Kidney capillary endothelial cell (primary cell): Measurements from ENCODE around the gene BCOR.

Experiments used
- DNase-seq: peaks from one replicate; pipeline ENCODE4 v3.0.0-alpha.2; 2018; ENCODE audit warnings: low spot score

BCOR gene

DNA sequence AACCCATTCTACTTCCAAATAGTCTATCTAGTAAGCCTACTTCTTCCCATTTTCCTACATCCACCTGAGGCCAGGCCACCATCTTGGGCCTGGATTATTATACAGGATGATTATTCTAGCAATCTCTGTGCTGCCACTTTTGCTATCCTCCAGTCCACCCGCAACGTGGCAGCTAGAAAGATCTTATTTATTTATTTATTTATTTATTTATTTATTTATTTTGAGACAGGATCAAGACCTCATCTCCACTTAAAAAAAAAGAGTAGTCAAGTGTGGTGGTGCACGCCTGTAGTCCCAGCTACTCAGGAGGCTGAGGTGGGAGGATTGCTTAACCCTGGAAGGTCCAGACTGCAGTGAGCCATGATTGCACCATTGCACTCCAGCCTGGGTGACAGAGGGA is 15.2 kb upstream of the BCOR start:
- no peak for DNase-seq

DNA sequence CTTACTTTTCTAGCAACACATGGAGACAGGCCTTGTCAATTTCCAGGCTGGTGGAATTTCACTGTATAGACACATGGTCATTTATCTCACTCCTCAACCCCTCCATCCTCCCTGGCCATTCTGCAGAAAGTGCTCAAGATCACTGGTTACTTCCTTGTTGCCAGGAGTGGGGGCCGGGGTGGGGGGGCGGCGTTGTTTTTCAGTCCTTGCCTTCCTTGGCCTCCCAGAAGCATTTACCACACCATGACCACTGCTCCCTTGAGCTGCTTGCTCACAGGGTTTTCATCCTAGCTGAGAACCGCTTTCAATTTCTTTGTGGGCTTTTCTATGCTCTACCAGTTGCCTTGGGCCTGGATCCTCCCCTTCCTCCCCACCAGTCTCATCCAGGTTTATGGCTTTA is 14.1 kb upstream of the BCOR start:
- DNase-seq: no peak

DNA sequence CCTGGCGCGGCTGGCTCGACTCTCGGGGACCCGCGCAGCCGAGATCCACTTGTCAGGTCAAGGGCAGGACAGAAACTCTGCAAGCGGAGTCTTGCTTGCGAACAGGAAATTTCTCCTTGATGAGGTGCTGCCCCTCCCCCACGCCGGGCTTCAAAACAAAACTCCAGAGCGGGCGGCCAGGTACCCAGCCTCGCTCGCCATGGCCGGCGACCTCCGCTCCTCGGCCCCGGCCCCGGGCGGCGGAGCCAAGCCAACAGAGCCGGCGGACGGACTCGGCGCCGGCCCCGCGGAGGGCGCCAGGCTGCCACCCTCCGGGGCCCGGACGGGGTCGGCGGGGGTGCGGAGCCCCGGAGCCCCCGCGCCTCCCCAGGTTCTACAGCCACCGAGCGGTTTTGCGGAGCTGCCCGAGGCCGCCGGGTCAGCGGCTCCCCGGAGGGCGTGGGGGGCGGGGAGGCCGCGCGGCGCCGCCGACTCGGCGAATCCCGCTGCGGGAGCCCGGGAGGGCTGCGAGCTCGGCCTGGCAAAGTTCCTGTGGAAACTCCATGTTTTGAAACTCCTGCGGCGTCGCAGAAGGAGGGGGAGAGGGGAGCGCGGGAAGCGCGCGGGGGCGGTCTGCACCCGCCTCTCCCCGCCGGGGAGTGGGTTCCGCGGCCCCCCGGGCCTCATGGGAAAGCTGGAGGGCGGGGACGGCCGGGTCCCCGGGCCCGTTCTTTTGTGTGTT is 11.7 kb upstream of the BCOR start:
- no peak for DNase-seq

DNA sequence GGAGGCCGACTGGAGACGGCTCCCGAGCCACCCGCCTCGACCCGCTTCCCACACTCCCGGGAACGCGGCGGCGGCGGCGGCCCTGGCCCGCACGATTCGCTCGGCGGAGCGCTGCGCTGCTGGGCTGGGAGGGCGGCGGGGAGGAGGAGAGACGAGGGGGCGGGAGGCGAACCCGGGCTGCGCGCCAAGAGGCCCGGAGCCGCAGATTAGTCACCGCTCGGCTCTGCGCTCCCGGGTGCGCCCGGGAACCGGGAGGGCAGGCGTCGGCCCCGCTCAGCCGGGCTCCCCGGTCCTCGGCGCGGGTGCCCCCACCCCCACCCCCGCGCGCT is 11.2 kb upstream of the BCOR start:
- no peak for DNase-seq

DNA sequence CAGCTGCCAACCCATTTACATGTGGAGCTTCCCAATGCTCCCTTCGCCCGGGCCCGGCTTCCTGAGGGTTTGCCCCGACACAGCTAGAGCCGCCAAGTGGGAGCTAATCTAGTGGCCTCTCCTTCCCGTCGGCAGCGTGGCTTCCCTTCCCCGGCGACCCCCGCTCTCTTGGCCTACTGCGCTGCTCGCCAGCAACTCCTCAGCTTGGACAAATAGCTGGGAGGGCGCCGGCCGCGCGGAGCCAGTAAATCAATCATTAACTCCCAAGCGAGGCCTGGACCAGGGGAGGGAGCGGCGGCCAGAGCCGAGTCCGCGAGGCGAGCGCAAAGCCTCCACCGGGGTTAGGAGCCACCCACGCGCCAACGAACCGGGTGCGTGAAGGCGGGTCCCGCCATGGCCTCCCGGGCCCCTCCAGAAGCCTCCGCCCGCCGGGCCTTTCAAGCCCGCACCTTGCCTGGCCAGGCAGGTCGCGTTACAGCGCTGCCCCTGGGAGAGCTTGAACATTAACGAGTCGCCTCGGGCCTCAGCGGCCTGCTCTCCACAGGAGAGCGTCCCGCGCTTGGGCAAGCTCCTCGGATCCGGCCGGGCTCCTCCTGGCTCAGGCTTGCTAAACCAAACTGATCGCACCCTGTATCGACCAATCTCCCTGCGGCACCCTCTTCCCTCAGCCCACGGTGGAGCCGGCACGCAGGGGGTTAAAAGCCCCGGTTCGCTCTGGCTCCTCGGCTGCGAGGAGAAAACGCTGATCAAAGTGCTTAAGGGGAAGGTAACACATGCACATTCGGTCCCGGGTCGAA is 10.6 kb upstream of the BCOR start:
- no peak for DNase-seq

DNA sequence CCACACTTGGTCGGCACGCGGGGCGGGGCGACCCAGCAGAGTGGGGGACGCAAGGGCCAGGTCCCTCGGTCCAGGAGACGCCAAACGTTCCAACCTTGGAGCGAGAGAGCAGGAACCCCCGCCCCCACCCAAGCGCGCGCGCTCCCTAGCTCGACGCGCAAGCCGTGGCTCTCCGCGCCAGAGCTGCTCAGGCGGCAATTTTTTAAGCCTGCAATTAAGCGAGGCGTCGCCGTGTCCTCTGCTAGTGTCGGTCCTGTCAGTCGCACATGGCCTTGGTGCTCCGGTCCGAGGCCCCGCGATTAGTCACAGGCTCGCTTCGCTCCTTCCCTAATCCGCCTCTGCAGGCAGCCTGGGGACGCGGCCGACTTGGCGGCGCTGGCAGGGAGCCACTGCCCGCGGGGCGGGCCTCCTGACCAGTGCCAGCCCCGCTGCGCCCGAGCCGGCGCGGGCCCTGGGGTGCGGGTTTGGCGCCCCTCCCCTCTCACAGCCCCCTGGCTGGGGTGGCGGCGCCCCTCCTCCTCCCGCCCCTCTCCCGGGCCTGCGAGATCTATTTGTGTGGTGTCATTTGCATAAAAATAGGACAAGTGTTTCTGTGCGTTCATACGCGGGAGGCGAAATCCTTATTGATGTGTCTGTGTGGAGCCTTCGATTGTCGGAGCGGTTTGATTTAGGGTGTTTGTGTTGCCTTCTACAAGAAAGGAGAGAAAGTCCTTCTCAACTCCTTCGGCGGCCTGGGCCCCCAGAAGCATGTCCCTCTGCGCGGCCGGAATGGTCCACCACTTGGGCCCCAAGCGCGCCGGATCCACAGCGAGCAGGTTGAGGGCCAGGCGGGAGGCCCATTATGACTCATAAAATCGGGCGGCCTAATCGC is 9.8 kb upstream of the BCOR start:
- DNase-seq: no peak

DNA sequence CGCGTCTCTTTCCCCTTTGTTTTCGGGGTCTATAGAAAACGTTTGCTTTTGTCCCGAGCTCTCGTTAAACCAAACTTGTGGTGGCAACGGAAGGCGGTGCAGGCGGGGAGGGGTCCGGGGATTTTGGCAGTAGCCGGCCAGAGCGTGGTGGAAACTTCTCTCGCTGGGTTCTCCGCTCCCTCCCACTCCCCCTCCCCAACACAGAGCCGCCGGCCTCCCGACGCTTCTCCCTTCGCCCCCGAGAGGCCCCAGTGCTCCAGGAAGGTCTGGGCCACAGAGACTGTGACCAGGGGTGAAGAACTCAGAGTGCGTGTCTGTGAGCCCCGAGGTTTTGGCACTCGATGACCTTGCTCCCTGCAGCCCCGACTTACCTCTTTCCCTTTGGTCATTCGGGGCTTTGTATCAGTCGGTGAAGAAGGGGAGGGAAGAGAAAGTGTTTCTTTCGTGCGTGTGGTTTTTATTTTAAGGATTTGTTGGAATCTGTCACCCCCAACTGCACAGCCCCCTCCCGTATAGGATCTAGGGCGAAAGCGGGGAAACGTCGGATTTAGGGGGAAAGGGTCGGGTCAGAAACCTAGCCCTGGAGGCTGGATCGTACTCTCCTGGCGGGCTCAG is 9.0 kb upstream of the BCOR start:
- no peak for DNase-seq

DNA sequence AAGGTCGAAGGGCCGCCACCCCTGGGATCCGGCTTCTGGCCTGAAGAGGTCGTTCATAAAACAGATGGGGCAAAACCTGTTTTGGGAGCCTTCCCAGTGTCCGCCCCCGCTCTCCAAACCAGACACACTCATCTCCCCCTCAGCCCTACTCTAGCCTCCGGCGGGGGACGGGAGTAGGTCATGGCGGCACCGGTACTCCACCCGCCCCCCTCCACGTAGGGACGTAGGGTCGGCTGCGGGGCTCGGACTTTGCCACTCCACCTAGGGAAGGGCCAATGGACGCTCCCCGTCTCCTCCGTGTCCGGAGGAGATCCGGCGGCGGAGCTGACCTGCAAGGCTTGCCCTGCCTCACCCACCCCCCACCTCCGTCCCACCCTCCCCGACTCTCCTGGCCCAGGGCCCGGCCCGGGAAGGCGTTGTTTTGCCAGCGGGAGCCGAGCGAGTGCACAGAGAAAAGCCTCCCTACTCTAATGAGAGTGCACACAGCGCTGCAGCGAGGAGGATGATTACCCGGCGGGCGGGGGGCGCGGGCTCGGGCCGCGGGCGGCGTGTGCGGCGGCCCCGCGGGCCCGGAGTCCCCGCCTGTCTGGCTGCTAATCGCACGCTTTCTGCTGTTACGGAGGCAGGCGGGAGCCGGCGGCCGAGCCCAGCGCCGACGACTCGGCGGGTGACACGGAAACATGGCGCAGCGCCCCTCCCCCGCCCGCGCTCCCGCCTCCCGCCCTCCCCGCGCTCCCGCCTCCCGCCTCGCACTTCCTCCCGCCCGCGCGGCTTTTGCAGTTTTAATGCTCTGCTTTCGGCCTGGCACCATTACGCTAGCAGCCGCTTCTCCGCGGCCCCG is 8.3 kb upstream of the BCOR start:
- no peak for DNase-seq

DNA sequence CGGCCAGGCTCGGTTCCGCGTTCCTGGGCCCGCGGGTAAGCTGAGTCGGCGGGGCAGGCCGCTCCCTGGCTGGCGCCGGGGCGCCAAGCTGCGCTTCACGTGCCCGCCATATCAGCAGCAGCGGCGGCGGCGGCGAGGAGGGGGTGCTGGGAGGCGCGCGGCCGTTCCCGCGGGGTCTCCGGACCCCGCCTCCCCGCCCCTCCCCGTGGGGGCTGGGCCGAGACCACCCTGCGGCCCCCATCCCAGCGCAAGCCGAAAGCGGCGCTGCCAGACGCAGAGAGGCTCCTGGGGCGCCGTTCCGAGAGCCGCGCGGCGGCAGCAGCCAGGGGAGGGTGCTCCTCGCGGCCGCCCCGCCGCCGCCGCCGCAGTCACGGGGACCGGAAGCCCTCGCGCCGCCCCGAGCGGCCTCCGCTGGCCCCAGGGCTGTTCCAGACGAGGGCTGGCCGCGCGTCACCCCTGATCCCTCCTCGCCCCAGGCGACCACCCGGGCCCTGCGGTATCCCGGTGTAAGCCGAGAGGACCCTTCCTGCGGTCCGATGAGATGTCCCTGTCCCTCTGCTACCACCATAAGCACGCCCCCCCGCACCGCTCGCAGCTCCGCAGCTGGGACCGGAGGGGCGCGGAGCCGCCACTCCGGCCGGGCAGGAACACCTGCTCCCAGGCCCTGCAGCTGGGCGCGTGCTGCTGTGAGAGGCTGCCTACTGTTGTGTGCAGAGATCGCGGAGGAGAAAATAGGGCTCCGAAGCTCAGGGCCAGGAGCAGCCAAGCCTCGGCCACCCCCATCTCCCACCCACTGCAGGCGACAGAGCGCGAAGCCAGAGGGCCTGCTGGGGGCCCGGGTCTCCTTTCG is 7.5 kb upstream of the BCOR start:
- DNase-seq: no peak

DNA sequence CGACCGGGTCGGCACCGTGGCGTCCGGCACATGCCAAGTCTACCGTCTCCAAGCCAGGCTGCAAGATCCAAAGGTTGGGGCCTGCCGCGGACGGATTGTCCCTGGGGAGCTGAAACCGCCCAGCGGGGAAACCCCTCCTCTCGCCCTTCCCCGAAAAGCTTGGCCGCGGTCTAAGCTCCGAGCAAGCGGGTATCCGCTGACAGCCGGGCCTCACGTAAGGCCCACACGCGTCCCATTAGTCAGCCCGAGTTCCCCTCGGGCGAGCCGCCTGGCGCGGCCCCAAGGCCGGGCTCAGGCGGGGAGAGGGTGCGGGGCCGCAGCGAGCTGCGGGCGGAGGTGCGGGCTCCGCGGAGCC is 6.8 kb upstream of the BCOR start:
- no peak for DNase-seq

DNA sequence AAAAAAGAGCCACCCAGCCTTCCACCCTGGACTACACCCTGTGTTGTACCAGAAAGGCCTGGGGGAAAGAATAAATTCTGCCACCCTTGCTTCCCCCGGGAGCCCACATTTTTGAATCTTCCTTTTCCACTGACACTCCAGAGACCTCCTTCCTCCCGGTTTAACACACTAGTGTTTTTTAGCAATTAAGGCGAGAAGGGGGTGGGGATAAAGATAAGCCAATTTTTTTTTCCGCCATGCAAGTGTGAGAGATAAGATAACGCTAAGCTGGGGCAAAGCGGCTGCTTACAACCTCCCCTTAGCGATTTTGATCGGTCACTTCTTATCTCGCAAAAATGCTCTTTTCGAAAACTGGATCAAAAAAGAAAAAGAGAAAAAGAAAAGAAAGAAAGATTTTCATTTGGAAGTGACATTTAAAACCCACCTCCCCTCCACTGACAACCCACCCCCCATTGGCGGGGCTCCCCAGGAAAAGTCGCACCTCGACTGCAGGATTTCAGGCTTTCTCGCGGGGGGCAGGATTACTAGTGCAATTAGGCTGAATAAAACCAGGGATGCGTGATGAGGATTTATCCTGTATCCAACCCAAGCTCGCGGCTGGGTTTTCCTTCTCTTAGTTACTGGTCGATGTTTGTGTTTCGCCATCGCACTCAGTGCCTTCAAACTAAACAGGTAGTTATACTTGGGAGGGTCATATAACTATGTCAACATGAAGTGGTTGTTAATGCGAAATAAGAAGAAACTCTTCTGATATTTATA is 6.0 kb upstream of the BCOR start:
- DNase-seq: no peak

DNA sequence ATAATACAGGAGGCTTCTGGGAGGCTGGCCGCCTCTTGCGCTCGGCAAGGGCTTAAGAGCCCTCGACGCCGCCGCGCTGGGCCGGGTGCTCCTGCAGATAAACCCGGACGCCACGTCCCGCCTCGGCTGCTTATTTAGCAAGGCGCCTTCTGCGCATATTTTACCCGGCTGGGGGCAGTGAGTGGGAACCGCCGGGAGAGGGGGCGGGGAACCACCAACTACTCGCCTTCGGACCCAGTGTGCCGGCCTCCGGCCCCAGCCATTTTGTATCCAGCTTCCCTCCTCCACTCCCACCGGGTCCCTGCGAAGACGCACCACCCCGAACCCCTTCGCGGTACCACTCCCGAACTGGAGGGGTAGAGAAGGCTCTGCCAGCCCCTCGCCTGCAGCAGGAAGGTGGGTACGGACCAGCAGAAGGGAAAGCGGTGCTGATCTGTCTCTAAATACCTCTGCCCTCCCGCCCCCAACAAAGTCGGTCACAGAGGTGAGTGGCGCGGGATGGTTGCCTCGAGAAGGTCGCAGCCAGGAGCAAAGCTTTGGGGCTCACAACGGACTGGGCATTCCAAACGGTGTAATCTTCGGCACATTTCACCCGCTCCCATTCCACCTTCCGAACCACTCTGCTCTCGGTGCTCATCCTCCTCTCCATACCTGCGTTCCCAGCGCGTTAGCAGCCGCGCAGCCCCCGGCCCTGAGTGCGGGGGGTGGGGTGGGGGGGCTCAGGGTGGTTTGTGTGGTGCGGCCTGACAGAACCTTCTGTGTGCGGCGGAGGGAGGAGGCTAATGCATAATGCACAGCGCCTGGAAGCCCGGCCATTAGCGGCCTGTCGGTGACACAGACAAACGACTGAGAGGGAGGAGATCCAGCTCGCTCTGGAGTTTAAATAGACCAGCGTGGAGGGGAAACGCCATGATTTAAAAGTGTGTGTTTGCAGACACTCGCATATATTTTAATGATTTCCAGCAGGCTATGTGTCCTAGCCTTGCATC is 4.9 kb upstream of the BCOR start:
- no peak for DNase-seq

DNA sequence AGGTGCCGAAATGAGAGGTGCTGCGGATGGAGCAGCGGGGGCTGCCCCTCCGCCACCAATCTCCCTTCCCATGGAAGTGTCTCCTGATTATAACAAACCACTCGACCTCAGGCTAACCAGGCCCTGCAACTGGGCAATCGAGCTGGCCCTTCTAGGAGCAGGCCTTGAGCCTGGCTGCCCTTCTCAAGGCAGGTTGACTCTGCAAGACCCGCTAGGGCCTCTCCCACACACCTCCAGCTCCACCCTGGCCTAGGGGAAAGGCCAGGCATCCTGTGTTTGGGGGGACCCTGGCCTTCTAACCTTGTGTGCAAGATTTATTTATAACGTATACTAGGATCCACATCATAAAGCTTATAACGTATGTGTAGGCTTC is 3.7 kb upstream of the BCOR start:
- no peak for DNase-seq

DNA sequence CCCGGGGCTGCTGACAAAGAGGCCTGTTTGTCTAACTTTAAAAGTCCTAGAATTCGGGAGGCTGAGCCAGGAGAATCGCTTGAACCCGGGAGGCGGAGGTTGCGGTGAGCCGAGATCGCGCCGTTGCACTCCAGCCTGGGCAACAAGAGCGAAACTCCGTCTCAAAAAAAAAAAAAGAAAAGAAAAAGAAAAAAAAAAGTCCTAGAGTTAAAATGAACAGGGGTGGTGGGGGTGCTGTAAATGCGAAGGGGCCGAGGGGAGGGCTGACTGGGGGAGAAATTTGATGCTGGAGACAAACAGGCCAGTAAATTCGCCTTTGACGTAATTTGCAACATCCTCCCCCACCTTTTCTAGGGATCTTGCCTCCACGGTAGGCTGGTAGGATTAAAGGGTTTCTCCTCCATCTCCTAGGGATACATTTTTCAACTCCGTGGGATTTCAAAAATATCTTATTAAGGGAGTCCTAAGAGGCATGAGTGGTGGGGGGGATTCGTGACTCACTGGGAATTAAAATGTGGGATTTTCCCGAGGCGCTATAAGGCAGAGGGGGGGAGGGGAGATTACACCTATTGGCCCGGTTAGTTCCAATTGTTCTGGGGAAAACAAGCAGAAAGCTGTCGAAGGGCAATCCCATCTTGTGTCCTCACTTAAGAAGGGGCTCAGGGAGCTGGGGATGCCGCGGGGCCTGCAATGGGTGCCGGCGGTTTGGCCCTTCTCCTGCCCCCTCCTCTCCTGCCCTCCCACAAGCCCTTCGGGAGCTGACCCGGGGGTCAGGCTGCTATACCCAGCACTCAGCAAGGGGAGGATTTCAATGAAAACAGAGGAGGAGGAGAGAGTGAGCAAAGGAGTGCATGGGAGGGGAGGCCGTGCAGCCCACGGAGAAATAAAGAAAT is 3.0 kb upstream of the BCOR start:
- DNase-seq: no peak

DNA sequence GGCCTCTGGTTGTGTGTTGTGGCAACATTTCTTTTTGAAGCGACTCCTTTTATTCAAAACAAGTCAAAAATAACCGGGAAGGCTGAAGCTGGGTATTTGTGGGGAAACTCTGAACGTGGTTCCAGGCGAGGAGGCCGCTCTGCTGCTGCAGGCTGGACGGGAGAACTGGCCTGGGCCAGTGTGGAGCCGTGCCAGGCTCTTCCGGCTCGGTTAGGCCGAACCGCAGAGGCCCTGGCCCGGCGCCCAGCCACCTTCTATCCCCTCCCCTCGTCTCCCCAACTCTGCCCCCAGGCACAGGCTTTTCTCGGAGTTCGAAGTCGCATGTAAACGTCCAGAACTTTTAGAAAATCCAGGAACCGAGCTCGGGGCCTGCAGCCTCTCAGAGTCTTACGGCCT is 2.4 kb upstream of the BCOR start:
- DNase-seq: no peak

DNA sequence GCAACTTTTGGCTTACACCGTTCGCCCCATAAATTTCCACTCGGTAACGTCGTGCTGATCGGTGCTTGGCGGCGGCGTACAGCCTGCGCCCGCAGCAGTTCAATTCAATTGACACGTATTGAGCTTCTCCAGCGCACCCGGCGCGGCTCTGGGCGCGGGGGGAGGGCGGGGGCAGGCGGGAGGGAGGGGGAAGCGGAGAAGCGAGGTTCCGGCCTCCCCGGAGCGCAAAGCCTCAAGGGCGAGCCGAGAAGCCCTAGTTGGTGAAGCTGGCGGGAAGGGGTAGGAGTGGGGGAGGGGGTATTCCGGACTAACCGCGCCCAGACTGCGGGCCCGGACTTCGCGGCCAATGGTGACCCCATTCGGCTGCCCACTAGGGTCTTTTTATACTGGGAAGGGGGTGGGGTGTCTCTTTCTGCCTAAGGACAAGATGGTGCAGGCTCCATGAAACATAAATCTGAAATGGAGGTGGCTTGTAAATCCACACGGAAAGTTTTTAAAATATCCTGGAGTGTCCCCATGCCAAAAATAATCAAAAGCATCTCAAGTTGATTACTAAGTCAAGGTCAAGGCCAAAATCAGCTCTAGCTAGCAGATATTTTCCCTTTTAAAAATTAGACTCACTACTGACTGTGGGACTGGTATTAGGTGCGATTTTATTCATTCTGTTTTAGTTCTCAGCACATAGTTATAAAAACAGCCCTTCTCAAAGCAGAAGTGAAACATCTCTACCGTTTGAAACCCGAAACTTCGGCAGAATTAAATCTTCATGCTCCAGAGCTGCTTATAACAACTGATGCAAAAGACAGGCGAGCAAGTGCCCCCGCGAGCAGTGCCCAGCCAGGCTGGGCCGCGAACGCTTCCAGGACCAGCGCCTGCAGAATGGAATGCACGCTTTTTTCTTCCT is 1.5 kb upstream of the BCOR start:
- no peak for DNase-seq
